Activated CD4-positive, alpha-beta T cell treated with anti-CD3 and anti-CD28 coated beads for 36 hours (primary cell): ENCODE results near the gene PPP2R2B. TPM values are rescaled to one million over a fixed set of nuclear protein-coding genes. Genes with fewer than 3 reads are reported as not detected.

Experiments used
- ATAC-seq: fragments of 200-7000 bp; cut with Tn5 transposase; one replicate; pipeline ENCODE4 v1.10.0; 2021; ENCODE audit warnings: mild to moderate bottlenecking, moderate library complexity
- CTCF ChIA-PET: fragments of 350-600 bp; sonication (Branson Sonifier 250); formaldehyde crosslinking; loops from one replicate; lab custom pipeline; 2021; ENCODE audit warnings: antibody characterized with exemption; lab: Charles Lee
- POLR2A ChIA-PET: fragments of 350-600 bp; sonication (Branson Sonifier 250); formaldehyde crosslinking; loops from one replicate; lab custom pipeline; 2021; ENCODE audit warnings: antibody characterized with exemption, inconsistent platforms; lab: Charles Lee
- DNase-seq: peaks from one replicate; pipeline ENCODE4 v3.0.0-alpha.2; 2020
- H3K27ac Mint-ChIP-seq: one replicate; pipeline ENCODE4 v1.8.0; 2021; ENCODE audit warnings: mixed read lengths
- H3K27me3 Mint-ChIP-seq: one replicate; pipeline ENCODE4 v1.8.0; 2021; ENCODE audit warnings: mixed read lengths
- H3K36me3 Mint-ChIP-seq: one replicate; pipeline ENCODE4 v1.8.0; 2021; ENCODE audit warnings: low read depth, mixed read lengths
- H3K4me1 Mint-ChIP-seq: one replicate; pipeline ENCODE4 v1.8.0; 2021; ENCODE audit warnings: mixed read lengths
- H3K4me3 Mint-ChIP-seq: one replicate; pipeline ENCODE4 v1.8.0; 2021; ENCODE audit warnings: mild to moderate bottlenecking, moderate library complexity, mixed read lengths
- H3K9me3 Mint-ChIP-seq: one replicate; pipeline ENCODE4 v1.8.0; 2021; ENCODE audit warnings: low read depth, mixed read lengths
- intact Hi-C, 2 experiments: fragments of 100-400 bp; cut with DNase I in 1 of 2; cut with micrococcal nuclease in 1 of 2; formaldehyde crosslinking; loops; one replicate each; pipeline versions ENCODE4 v1.14.2 to v1.15.1; 2022 to 2024; cut with DNase I, micrococcal nuclease
- total RNA-seq, 2 experiments: library from RNA; stranded (reverse); gene quantifications; one replicate each; pipeline ENCODE4 v1.2.3, GENCODE V29; 2021

PPP2R2B gene
- total RNA-seq, 2 experiments from 2014 or later = 0.40 to 0.85 TPM

DNA sequence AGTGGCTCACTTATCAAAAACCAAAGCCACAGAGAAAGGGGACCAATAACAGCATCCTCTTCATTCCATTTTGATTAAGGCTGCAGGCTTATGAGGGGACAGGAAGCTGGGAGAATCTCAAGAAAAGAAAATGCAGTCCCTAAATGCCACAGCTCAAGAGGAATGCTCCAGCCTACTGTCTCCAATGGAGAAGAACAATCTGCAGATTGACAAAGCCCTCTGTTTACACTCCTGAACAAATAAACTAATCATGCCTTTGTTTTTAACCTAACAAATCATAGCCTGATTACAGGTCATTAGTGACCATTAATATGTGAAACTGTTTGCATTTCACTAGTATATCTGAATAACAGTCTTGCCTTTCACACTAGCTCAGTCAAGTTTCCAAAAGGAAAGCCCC lies 26.5 kb downstream of the PPP2R2B start:
- H3K27me3 Mint-ChIP-seq = no peaks in the 10 kb centered on the region
- H3K4me3 Mint-ChIP-seq = no peak overlapping the region
- no peaks in the 10 kb centered on the region for H3K36me3 Mint-ChIP-seq
- H3K9me3 Mint-ChIP-seq = no peaks in the 10 kb centered on the region
- DNase-seq = no peak
- ChIA-PET POLR2A (no interaction called here), CTCF (no interaction called here)
- ATAC-seq = no peak
- intact Hi-C loops = no loop called here
- no peak overlapping the region for H3K27ac Mint-ChIP-seq
- H3K4me1 Mint-ChIP-seq = no peaks in the 10 kb centered on the region

DNA sequence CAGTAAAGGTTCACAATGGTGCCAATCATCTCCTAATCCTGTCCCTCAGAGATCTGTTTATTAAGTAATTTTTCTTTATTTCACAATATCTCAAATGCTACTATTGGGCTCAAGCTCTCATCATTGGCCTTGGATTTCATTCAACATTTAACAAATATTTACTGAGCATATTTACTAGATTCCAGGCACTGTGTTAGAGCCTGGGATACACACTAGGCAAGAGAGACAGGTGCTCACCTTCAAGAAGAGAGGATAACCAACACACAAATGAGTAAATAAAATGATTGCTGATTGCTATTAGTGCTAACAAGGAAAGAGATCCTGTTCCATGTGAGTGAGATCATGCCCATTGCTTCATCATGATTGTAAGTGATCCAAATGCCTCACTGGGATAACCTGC lies 27.4 kb downstream of the PPP2R2B start:
- Mint-ChIP-seq H3K27me3 (no peaks in the 10 kb centered on the region), H3K4me3 (no peak overlapping the region), H3K36me3 (no peaks in the 10 kb centered on the region), H3K4me1 (no peaks in the 10 kb centered on the region), H3K9me3 (no peaks in the 10 kb centered on the region), H3K27ac (no peak overlapping the region)
- DNase-seq = no peak
- POLR2A ChIA-PET = no interaction called here
- no peak for ATAC-seq
- intact Hi-C loops = no loop called here
- CTCF ChIA-PET = no interaction called here

DNA sequence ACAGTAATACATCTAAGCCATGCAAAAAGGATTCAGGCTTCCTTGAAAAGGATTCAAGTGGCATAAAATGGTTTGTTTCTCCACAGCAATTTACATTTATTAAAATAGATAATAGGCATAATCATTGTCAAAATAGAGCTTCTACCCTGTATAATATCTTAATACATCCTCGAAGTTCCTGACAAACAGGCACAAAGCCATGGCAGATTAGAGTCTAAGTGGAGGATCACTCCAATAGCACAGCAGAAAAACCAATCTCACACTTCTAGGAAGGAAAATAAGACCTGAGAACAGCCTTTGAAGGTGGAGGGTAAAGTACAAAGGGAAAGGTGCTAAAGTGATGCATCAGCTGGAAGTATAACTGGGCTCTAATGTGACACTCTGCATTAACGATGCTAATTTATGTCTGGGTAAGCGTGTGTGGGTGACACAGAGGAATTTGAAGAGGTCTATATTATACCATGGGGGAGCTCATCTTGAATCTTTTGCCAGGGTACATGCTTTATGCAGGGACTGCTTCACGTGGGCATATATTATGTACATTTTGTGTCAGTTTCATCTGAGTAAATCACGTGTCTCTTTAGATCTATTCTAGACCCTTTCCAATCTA lies 28.8 kb downstream of the PPP2R2B start:
- DNase-seq (no peak), ATAC-seq (no peak)
- CTCF ChIA-PET = no interaction called here
- no peak overlapping the region for H3K27ac Mint-ChIP-seq
- no peak overlapping the region for H3K4me3 Mint-ChIP-seq
- no peaks in the 10 kb centered on the region for H3K27me3 Mint-ChIP-seq
- intact Hi-C loops = no loop called here
- no peaks in the 10 kb centered on the region for H3K9me3 Mint-ChIP-seq
- no peaks in the 10 kb centered on the region for H3K4me1 Mint-ChIP-seq
- H3K36me3 Mint-ChIP-seq = no peaks in the 10 kb centered on the region
- POLR2A ChIA-PET = no interaction called here

DNA sequence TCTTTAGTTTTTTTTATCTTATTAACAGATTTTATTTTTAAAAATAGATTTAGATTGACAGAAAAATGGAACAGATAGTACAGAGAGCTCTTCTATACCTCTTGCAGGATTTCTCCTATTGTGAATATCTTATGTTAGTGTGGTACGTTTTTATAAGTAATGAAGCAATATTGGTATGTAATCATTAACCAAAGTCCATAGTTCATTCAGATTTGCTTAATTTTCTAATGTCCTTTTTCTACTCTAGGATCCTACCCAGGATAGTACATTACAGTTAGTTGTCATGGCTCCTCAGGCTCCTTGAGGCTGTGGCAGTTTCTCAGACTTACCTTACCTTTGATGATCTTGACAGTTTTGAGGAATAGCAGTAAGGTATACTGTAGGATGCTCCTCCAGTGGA lies 30.4 kb downstream of the PPP2R2B start:
- CTCF ChIA-PET = no interaction called here
- ATAC-seq = no peak

DNA sequence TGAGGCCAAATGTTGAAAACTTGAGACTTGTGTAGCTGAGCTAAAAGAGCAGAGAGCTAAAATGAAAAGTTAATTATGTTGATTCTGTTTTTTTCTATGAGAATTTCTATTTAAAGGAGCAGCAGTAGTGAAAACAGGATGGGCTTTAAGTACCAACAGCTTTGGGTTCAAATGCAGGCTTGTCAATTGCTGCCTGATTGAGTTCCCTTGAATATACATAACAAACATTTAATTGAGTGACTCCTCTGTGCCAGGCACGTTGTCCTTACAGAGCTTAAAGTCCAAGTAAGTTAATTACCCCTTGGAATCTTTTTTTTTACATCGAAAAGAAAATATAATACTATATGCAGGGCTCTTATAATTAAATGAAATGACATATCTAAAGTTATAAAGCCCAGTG lies 38.5 kb downstream of the PPP2R2B start:
- DNase-seq (no peak), ATAC-seq (no peak)
- Mint-ChIP-seq H3K27ac (no peak overlapping the region), H3K4me1 (no peaks in the 10 kb centered on the region), H3K4me3 (no peak overlapping the region), H3K9me3 (peaks cover 7% of the 10 kb centered on the region), H3K27me3 (no peaks in the 10 kb centered on the region), H3K36me3 (peaks cover 2% of the 10 kb centered on the region)
- intact Hi-C loops = no loop called here
- CTCF ChIA-PET = no interaction called here
- POLR2A ChIA-PET = no interaction called here

More for the DNA sequence above, 30.4 kb downstream of the PPP2R2B start:
- POLR2A ChIA-PET = no interaction called here
- Mint-ChIP-seq H3K4me3 (no peak overlapping the region), H3K27ac (no peak overlapping the region), H3K9me3 (no peaks in the 10 kb centered on the region), H3K4me1 (no peaks in the 10 kb centered on the region), H3K36me3 (no peaks in the 10 kb centered on the region), H3K27me3 (no peaks in the 10 kb centered on the region)
- intact Hi-C loops = no loop called here
- DNase-seq = no peak

DNA sequence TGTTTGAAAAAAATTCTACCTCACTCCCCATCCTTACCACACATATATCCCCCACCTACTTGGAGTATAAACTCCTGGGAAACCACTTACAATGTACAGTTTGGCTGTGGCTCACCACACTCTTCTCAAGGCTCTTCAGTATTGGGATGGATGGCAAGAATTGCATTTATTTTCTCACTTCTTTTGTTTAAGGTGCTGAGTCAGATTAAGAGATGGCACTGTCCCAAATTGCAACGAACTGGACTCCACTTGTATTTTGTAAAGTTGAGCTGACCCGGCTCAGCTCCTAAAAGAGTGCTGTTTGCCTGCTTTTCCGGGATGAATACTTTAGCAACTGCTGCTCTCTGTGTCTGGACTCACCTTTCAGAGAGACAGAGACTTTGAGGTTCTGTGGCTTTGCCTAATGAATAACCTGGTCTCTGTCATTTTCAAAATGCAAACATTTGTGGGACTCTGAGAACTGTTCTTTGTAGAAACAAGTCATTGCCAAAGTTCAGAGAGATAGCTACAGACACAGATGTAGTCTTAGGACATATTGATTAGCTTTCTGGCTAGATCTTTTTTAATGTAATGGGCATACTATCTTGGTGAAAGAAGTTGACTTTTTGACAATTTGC lies 42.2 kb downstream of the PPP2R2B start:
- ChIA-PET CTCF (no interaction called here), POLR2A (no interaction called here)
- Mint-ChIP-seq H3K27ac (no peak overlapping the region), H3K9me3 (peaks cover 7% of the 10 kb centered on the region), H3K4me3 (no peak overlapping the region), H3K27me3 (no peaks in the 10 kb centered on the region), H3K36me3 (peaks cover 2% of the 10 kb centered on the region), H3K4me1 (peaks cover 2% of the 10 kb centered on the region)
- intact Hi-C loops = no loop called here
- no peak for DNase-seq
- no peak for ATAC-seq

DNA sequence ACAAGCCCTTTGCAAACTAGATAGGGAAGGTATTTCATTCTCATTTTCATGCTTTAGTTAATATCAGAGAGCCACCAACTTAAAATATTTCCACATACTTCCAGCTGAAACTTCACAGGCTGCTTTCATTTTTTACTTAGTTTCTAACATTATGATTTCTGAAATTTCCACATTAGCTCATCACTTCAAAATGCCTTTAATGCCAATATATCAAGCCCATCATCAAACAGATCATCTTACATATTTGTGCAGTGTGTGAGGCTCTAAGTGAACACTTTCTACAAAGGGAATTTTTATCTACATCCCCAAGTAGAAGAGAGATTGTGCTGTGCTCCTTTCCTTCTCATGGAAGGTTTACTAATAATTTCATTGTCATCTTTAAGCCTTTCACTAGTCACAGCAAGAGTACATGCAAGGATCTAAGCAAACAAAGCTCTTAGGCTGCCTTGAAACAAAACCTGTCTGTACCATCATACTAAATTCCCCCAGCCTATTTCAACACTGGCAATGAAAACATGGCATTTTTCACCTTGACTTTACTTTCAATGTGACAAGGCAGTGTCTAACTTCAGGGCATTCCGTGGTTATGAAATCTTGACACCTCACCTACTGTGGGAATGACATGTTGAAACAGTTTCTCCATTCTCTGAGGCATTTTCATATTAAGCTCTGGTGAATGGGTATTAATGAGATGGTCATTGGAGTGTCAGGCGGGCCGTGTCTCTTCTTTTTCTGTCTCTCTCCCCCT lies 45.4 kb downstream of the PPP2R2B start:
- Mint-ChIP-seq H3K27me3 (no peaks in the 10 kb centered on the region), H3K4me1 (peaks cover 2% of the 10 kb centered on the region), H3K9me3 (no peaks in the 10 kb centered on the region), H3K27ac (no peak overlapping the region), H3K36me3 (no peaks in the 10 kb centered on the region), H3K4me3 (no peak overlapping the region)
- DNase-seq = no peak
- intact Hi-C loops = no loop called here
- ATAC-seq = no peak
- CTCF ChIA-PET = interaction anchor here (0.7 to 1.5 kb wide), 2 partner anchors 14 to 356 kb away, joined by 3 read pairs; no protein-coding TSS in a partner anchor
- POLR2A ChIA-PET = no interaction called here

DNA sequence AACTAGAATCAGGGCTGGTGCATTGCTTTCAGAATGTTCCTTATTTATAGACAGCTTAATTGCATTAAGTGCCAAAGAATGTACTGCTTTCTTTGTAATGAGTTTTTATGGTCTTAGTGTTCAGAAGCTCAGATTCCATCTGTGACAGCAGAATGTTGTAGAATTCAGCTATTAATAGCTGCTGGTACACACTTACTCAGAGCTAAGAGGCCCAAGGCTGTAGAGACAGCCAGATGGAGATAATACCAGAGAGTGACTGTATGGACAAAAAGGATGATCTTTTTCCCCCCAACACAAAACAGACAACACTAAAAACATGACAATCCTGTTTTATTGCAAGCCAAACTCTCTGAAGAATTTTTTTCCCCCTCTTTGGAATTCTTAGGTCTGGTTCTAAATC lies 50.2 kb downstream of the PPP2R2B start:
- Mint-ChIP-seq H3K27me3 (peaks cover 2% of the 10 kb centered on the region), H3K27ac (no peak overlapping the region), H3K9me3 (no peaks in the 10 kb centered on the region), H3K4me3 (no peak overlapping the region), H3K4me1 (no peaks in the 10 kb centered on the region), H3K36me3 (no peaks in the 10 kb centered on the region)
- ChIA-PET CTCF (no interaction called here), POLR2A (interaction anchor here (0.7 kb wide), 1 partner anchor 264 kb away, joined by 6 read pairs; no protein-coding TSS in a partner anchor)
- ATAC-seq (no peak), DNase-seq (no peak)
- intact Hi-C loops = no loop called here

DNA sequence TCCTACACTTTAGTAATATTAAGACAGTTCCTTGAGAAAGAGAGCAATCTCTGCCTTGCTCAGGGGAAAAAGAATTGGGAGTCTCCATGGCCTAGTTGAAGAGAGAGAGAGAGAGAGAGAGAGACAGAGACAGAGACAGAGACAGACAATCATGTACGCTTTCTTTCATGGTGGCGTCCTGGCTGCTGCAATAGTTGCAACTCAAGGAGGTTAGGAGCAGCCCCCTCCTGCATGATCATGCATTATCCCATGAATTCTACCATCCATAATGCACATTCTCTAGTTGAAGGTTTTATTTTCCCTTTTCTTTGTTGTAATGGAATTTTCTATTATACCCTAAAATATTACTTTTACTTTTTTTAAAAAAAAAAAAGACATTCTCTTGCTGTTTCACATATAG lies 50.7 kb downstream of the PPP2R2B start:
- no peaks in the 10 kb centered on the region for H3K9me3 Mint-ChIP-seq
- CTCF ChIA-PET = no interaction called here
- H3K4me3 Mint-ChIP-seq = no peak overlapping the region
- no peaks in the 10 kb centered on the region for H3K4me1 Mint-ChIP-seq
- H3K27me3 Mint-ChIP-seq = peaks cover 2% of the 10 kb centered on the region
- ATAC-seq (no peak), DNase-seq (no peak)
- intact Hi-C loops = no loop called here
- POLR2A ChIA-PET = interaction anchor here (0.7 kb wide), 1 partner anchor 264 kb away, joined by 6 read pairs; no protein-coding TSS in a partner anchor
- H3K27ac Mint-ChIP-seq = no peak overlapping the region
- H3K36me3 Mint-ChIP-seq = no peaks in the 10 kb centered on the region

DNA sequence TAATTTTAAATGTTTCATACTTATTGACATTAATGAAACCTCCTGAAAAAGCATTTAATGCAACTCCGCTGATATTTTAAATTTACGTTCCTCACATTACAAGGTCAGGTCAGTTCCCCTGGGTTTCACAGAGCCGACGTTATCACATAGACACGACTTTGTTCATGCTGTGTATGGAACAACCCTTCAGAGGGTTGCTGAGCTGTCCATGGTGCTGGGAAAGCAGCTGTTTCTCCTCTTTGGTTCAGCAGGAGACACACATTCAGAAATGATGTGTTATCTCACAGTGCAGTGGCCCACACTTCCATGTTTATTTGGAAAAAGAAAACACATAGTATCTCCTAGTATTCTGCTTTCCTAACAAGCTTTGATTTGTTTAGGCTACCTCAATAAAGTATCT lies 53.5 kb downstream of the PPP2R2B start:
- Mint-ChIP-seq H3K36me3 (no peaks in the 10 kb centered on the region), H3K4me1 (no peaks in the 10 kb centered on the region), H3K27me3 (peaks cover 2% of the 10 kb centered on the region), H3K4me3 (no peak overlapping the region), H3K9me3 (no peaks in the 10 kb centered on the region), H3K27ac (no peak overlapping the region)
- intact Hi-C loops = no loop called here
- DNase-seq = peak; percentile 39
- ChIA-PET CTCF (interaction anchor here (1.1 kb wide), 1 partner anchor 94 kb away, joined by 3 read pairs; no protein-coding TSS in a partner anchor), POLR2A (no interaction called here)
- ATAC-seq = no peak

DNA sequence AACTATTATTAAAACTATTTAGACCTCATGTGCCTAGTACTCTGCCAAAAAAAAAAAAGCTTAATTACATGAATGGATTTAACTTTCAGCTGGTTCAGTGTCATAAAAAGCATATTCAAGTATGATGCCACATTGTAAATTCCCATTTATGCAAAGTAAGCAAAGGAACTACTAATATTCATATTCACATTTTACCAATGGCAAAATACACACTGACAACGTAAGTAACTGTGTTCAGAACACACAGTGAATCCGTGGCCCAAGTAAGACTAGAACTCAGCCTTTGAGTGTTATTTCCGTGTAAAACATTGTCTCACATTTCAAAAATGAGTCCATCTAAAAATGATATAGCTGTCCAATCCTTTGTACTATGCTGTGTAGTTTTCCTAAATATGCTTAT lies 56.8 kb downstream of the PPP2R2B start:
- DNase-seq = no peak
- Mint-ChIP-seq H3K27me3 (peaks cover 2% of the 10 kb centered on the region), H3K36me3 (no peaks in the 10 kb centered on the region), H3K4me1 (no peaks in the 10 kb centered on the region), H3K27ac (no peak overlapping the region), H3K9me3 (no peaks in the 10 kb centered on the region), H3K4me3 (no peak overlapping the region)
- no peak for ATAC-seq
- CTCF ChIA-PET = interaction anchor here (0.8 kb wide), 1 partner anchor 78 kb away, joined by 3 read pairs; no protein-coding TSS in a partner anchor
- intact Hi-C loops = no loop called here
- POLR2A ChIA-PET = no interaction called here

DNA sequence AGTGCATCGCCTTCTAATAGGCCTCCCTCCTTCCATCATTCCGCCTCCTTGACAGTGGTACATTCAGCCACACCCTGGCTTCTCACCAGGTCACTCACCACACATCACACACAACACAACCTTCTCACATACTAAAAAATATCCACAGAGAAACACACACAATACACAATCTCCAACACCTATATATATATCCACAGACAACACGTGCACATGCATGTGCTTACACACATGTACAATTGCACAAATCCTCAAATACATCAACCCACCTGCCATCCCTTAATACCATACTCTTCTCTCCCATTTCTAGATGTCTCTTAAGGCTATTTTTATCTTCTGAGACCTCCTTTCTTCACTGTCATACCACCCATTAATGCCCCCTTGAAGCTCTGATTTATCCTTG lies 57.6 kb downstream of the PPP2R2B start:
- H3K27ac Mint-ChIP-seq = no peak overlapping the region
- ChIA-PET POLR2A (no interaction called here), CTCF (interaction anchor here (0.8 kb wide), 1 partner anchor 79 kb away, joined by 3 read pairs; no protein-coding TSS in a partner anchor)
- DNase-seq (no peak), ATAC-seq (no peak)
- no peaks in the 10 kb centered on the region for H3K36me3 Mint-ChIP-seq
- no peak overlapping the region for H3K4me3 Mint-ChIP-seq
- no peaks in the 10 kb centered on the region for H3K4me1 Mint-ChIP-seq
- no peaks in the 10 kb centered on the region for H3K9me3 Mint-ChIP-seq
- intact Hi-C loops = no loop called here
- H3K27me3 Mint-ChIP-seq = peaks cover 2% of the 10 kb centered on the region
